Left hindlimb (tissue), 1 donor: ENCODE results near the gene CYP26A1.

Experiments
- DNase-seq: peaks from one replicate; pipeline ENCODE4 v3.0.0-alpha.2; 2018

CYP26A1 gene

GRCh38 chr10:93124580-93125318 lies 51.1 kb downstream of the CYP26A1 start:
- no peak for DNase-seq

GRCh38 chr10:93125966-93126365 lies 52.3 kb downstream of the CYP26A1 start:
- no peak for DNase-seq

- DNase-seq, result no peak
Observed at GRCh38 chr10:93126483-93127052, 52.9 kb downstream of the CYP26A1 start.
